Activated CD4-positive, alpha-beta T cell treated with anti-CD3 and anti-CD28 coated beads for 4 hours (primary cell): ENCODE results near the gene ZBTB7A.
A peak's percentile ranks its signal among the peaks of the same experiment; 100 is the strongest.

Source experiments
- DNase-seq, 2 donors: peaks; one replicate each; pipeline ENCODE4 v3.0.0-alpha.2; 2020

ZBTB7A gene

GRCh38 chr19:4033028-4033956, 33.4 kb downstream of the ZBTB7A start:
- no peak for DNase-seq

GRCh38 chr19:4032436-4032835, 34.3 kb downstream of the ZBTB7A start:
- no peak for DNase-seq

GRCh38 chr19:4031420-4031819, 35.3 kb downstream of the ZBTB7A start:
- DNase-seq, result no peak

- DNase-seq, result no peak
Observed at GRCh38 chr19:4030981-4031380, 35.7 kb downstream of the ZBTB7A start.

GRCh38 chr19:4030552-4030951, 36.1 kb downstream of the ZBTB7A start:
- no peak for DNase-seq

GRCh38 chr19:4029247-4029614, 37.5 kb downstream of the ZBTB7A start:
- DNase-seq, result no peak

GRCh38 chr19:4028334-4029246, 38.1 kb downstream of the ZBTB7A start:
- DNase-seq, result no peak

- no peak for DNase-seq
Observed at GRCh38 chr19:4027146-4027545, 39.6 kb downstream of the ZBTB7A start.

- no peak for DNase-seq
Observed at GRCh38 chr19:4025317-4025716, 41.4 kb downstream of the ZBTB7A start.

- no peak for DNase-seq
Observed at GRCh38 chr19:4023600-4024398, 42.9 kb downstream of the ZBTB7A start.

- no peak for DNase-seq
Observed at GRCh38 chr19:4019578-4019977, 47.1 kb downstream of the ZBTB7A start.

- DNase-seq, result no peak
Observed at GRCh38 chr19:4018775-4019504, 47.8 kb downstream of the ZBTB7A start.

GRCh38 chr19:4018140-4018613, 48.5 kb downstream of the ZBTB7A start:
- no peak for DNase-seq

GRCh38 chr19:4016903-4017638, 49.6 kb downstream of the ZBTB7A start:
- no peak for DNase-seq

GRCh38 chr19:4016486-4016885, 50.2 kb downstream of the ZBTB7A start:
- no peak for DNase-seq

GRCh38 chr19:4015705-4016402, 50.8 kb downstream of the ZBTB7A start:
- no peak for DNase-seq

GRCh38 chr19:4014541-4015491, 51.9 kb downstream of the ZBTB7A start:
- DNase-seq, result peak in 1 of 2 donors; percentile 29

- DNase-seq, result no peak
Observed at GRCh38 chr19:4013886-4014540, 52.7 kb downstream of the ZBTB7A start.
